HG02852 (cell line): Measurements from ENCODE around the gene CLDN18.

ENCODE experiments used
- ATAC-seq: cut with Tn5 transposase; IDR thresholded peaks from one replicate; pipeline ENCODE4 v1.9.1; 2021; ENCODE audit warnings: mild to moderate bottlenecking, moderate library complexity; ENCODE audit not compliant: unreplicated experiment

Gene CLDN18

GRCh38 chr3:138023754-138024153, 13.8 kb downstream of the CLDN18 start:
- peak; percentile 53 for ATAC-seq

DNA sequence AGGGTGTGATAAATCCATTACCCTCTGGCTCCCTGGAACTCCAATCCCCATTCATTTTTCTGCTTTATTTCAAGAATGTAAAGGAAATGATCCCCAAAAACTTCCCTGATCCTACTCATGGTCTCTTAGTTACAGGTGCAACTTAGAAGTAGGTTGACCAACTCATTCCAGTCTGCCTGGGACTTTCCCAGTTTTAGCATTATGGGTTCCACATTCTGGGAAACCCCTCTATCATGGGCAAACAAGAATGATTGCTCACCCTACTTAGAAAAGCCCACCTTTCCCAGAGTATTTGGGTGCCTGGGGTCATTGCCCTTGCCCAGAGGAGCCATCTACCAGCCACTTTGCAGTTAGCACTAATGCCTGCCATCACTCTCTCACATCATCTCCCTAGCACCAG, 15.6 kb downstream of the CLDN18 start:
- no peak for ATAC-seq

GRCh38 chr3:138027821-138028220, 17.9 kb downstream of the CLDN18 start:
- ATAC-seq = no peak

DNA sequence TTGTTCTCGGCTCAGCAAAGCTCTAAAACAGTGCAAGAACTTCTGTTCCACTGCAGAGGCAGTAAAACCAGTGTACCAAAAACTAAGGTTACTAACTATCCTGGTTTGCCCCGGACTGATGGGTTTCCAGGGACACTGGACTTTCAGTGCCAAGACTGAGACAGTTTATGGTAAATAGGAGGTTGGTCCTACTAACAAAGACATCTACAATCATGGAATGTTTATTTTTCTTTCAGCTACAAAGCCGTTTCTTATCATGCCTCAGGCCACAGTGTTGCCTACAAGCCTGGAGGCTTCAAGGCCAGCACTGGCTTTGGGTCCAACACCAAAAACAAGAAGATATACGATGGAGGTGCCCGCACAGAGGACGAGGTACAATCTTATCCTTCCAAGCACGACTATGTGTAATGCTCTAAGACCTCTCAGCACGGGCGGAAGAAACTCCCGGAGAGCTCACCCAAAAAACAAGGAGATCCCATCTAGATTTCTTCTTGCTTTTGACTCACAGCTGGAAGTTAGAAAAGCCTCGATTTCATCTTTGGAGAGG, 20.8 kb downstream of the CLDN18 start:
- no peak for ATAC-seq

DNA sequence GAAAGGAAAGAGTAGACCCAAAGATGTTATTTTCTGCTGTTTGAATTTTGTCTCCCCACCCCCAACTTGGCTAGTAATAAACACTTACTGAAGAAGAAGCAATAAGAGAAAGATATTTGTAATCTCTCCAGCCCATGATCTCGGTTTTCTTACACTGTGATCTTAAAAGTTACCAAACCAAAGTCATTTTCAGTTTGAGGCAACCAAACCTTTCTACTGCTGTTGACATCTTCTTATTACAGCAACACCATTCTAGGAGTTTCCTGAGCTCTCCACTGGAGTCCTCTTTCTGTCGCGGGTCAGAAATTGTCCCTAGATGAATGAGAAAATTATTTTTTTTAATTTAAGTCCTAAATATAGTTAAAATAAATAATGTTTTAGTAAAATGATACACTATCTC, 21.6 kb downstream of the CLDN18 start:
- no peak for ATAC-seq

GRCh38 chr3:138032567-138032966, 22.6 kb downstream of the CLDN18 start:
- ATAC-seq = peak; percentile 43

- peak; percentile 14 for ATAC-seq
Measured at GRCh38 chr3:138033202-138033691, 23.3 kb downstream of the CLDN18 start.

DNA sequence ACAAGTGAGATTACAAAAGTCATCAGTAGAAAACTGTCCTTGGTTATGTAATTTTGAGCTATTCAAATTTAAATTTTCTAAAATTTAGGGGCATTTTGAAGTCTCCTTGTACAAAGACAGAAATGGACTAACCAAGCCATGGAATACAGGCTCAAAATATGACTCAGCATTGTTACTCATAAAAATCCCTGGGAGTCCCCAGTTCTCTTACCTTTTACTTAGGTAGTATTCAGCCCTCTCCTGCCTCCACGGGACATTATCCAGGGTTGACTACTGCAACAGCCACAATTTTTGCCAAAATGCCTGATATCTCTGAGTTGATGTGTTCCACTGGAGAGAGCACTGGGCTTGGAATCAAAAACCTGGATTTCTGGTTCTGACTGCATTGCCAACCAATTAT, 25.0 kb downstream of the CLDN18 start:
- ATAC-seq = no peak

GRCh38 chr3:138036572-138036971, 26.6 kb downstream of the CLDN18 start:
- peak; percentile 40 for ATAC-seq

- ATAC-seq = no peak
Measured at GRCh38 chr3:138038725-138039462, 28.9 kb downstream of the CLDN18 start.

DNA sequence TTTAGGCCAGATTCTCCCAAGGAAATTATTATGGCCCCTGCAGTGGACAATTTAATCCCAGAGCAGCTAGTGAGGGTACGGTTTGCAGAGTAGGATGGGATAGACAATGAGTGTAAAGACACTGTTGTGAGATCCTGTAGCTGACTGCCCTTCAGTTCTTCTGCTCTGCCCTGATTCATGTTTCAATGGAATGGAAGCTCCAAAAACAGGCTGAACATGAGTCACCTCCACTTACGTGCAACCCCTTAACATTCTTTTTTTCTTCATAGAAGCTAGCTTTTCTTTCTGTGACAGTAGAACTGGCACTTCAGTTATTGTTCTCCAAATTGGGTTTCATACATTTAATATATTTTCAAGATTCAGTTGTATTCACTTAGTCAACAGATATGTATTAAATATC, 32.1 kb downstream of the CLDN18 start:
- no peak for ATAC-seq

- ATAC-seq = no peak
Measured at GRCh38 chr3:138043266-138044029, 33.5 kb downstream of the CLDN18 start.

DNA sequence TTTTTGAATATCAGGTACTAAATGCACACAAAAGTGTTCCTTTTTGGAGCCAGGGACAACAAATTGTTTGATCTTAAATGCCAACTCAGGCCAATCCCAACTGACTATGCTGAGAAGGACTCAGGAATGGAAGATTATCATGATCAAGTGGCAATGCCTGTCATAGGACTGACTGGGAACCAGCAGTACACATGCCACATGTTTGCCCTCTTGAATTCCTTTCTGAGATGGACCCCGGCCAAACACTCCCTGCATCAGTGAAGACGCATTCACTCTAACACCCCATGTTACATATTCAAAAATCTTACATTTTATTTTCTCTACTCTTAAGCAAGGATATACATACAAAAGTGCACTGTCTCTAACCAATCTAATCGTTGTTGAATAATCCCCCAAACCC, 36.1 kb downstream of the CLDN18 start:
- ATAC-seq = no peak

DNA sequence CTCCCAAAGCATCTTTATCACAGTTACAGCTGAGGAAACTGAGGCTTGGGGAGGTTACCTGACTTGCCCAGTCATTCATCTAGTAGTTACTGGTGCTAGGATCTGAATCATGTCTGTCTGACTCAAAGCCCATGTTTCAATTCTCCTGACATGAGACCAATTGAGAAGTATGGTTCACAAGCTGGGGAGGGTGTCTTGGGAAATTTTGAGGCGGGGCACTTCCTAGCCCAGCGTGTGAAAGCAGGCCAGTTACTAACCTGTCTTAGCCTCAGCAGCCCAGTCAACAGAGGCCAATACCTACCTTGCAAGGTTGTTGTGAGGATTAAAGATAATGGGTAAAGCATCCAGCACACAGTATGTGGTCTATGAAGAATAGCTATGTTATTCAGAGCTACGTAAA, 37.0 kb downstream of the CLDN18 start:
- ATAC-seq = no peak

GRCh38 chr3:138047596-138048158, 37.7 kb downstream of the CLDN18 start:
- ATAC-seq = no peak

DNA sequence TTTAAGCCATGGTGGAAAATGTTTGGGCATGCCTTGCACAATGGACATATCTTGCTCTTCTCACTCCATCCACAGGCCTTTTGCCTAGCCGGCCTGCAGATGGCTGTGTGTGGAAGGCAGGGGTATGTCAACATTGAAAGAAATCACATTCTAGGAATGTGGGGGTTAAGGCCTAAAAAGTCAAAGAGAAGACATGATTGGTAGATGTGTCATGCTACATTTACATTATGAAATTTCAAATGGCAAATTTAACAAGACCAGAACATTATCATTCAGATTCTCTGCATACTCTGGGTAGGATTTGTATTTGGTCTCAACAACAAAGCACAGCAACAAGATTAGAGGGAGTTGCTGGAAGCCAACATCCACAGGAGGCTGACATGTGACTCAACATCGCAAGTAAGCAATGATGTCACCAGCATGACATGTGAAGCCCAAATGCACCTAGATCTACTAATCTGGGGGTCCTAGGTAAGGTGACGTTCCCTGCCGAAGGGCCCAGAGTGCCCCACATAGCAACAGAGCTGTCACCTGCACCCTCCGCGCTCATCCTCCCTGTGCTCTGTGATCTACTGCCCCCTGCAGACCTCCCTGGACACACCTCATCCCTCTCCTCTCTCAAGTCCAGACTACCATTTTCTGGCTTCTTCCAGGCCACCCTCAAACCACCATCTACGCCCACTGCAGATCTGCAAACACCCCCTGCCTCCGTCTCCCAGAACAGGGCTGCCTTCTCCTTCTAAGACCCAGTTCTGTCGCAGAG, 39.4 kb downstream of the CLDN18 start:
- no peak for ATAC-seq

GRCh38 chr3:138051947-138052802, 42.2 kb downstream of the CLDN18 start:
- ATAC-seq = peak; percentile 84

GRCh38 chr3:138054057-138054456, 44.1 kb downstream of the CLDN18 start:
- ATAC-seq = no peak

DNA sequence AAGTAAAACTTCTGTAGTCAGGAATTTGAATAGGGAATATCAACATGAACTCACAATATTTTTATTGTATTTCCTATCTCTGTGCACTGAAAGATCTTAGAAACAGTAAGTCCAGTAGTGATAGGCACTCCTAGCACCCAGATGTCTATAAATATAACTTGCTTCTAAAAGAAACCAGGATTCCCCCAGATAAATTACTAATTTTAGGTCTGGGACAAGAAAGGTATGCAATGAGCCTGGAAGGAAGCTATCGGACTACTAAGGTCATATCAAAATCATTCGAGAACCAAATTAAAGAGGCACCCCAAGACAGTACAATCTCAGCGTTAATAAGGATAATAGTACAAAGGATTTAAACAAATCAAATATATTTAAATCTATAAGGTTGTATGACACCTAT, 47.4 kb downstream of the CLDN18 start:
- ATAC-seq = no peak

- no peak for ATAC-seq
Measured at GRCh38 chr3:138059261-138059660, 49.3 kb downstream of the CLDN18 start.
